HG02759 (cell line): Measurements from ENCODE around the gene GRAP.
"Not testable (repeated sequence)": the region's sequence is repeated elsewhere in the genome, so short reads cannot be mapped to it uniquely, and the experiment has no call there.

Source experiments
- ATAC-seq: cut with Tn5 transposase; IDR thresholded peaks from one replicate; pipeline ENCODE4 v1.9.1; 2021; ENCODE audit warnings: mild to moderate bottlenecking, moderate library complexity; ENCODE audit not compliant: unreplicated experiment

Gene GRAP

DNA sequence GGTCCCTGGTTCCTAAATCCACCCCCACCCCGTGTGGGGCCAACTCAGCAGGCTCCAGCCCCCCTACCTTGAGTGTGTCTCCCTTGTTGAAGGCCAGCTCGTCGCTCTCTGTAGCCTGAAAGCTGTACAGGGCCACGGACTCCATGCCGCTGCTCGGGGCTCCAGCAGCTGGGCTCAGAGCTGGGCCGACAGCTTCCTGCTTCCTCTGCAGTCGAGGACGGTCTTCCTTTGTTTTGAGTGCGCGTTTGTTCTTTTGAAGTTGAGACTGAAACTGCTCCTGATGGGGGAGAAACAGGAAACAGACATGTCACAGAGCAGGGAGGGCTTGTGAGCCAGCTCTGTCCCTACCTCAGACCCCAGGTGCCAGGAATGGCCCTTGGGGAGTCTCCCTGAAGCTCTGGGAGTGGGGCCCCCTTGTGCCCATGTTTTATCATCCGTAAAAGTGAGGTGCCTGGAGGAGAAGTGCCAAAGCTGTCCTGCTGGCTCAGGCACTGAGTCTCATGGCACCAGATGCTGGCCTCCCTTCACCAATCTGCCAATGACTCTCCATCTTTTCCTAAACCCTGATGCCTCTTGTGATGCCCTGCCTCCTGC, at the start of gene GRAP:
Gene GRAP, minus strand, starts transcription at position 176 of the 594 bp plus-strand sequence. Its CDS starts 31 bp downstream, at position 145.
- ATAC-seq = not testable (repeated sequence)

DNA sequence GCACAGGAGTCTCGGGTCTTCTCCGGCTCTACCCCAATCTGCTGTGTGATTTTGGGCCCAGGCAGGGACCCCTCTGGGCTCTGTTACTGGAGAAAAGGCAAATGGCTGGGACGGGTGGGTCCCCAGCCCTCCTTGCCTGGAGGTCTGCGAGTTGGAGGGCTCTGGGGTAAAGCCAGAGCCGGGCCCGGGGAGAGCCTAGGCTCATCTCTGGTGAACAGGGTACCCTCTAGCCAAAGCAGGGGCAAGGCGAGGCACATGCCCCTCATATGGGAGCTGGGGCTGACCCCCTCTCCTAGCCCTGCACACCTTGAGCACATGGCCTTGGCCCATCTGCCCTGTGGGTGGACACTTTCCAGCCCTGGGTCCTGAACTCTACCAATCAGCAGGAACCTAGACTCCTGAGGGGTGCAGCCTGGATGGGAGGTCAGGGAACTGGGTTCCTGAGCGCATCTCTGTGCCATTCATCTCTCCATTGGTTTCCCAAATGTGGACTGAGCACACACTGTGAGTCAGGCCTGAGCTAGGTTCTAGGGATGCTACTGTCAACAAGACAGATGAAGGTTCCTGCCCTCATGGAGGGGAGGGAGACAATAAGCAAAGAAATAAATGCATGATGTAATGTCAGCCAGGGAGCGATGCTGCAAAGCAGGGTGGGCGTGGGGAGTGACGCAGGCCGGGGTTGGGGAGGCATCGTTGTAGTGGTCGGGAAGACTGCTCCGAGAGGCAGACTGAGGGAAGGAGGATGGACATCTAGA, 47.1 kb upstream of the GRAP start:
- ATAC-seq = not testable (repeated sequence)

DNA sequence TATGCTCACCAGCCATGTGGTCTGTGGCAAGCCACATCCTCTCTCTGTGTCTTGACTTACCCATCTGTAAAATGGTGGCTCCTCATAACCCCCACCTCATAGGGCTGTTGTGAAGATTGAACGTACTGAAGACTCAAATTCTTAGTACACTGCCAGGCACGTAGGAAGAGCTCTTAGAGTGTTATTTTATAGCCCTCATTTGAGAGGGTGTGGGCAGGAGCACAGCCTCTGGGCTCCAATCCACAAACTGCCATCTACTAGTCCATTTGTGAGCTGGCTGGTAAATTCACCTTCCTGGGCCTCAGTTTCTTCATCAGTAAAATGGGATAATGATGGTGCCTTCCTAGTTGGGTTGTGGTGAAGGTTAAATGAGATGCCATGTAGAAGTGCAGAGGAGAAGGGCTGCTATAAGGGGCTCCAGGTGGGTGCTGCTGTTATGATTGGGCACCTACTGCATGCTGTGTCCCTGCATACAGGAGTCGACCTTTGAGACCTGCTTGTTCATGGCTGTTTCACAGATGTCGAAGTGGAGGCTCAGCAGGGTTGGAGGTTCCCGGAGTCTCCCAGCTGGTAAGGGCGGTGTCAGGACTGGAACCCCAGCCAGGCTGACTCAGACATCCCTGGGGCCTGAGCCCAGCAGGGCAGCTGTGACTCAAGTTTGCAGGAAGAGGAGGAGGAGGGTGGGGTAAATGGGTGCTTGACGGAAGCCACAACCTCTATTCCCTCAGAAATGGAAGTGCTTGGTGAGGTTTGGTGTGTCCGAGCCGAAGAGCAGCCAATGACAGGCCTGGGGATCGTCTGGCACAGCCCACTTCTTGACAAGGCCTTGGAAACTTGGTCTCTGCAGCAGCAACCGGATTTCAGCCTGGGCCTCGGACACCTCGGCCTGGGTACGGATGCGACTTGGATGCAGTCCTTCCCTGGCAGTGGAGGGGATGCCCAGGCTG, 46.3 kb upstream of the GRAP start:
- ATAC-seq = not testable (repeated sequence)

DNA sequence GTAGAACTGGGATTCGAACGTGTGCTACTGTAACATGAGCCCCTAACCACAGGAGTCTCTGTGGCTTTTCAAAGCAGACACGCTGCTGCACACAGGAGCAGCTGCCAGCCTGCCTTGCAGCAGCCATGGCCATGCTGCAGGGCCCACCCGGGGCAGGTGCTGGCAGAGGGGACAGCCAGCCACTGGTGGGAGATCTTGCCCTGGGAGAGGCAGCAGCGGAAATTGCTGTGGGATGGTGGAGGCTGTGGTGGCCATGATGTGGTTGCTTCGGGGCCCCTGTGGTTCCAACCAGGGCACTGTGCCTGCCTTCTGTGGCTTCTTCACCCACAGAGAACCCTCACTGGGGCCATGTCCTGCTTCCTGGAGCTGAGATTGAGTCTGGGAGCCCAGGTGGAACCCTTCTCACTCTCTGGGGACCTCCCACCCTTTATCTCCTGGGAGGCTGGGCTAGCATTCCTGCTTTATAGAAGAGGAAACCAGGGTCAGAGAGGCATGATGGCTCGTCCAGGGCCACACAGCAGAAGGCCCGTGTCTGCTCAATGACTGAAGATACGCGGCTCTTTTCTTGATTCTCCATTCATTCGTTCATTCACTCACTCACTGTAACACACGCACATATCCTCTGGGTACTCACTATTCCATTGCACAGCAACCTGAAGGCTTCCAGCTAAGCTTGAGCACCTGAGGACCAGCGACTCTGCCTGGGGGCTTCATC, 43.5 kb upstream of the GRAP start:
- ATAC-seq = peak; percentile 57

DNA sequence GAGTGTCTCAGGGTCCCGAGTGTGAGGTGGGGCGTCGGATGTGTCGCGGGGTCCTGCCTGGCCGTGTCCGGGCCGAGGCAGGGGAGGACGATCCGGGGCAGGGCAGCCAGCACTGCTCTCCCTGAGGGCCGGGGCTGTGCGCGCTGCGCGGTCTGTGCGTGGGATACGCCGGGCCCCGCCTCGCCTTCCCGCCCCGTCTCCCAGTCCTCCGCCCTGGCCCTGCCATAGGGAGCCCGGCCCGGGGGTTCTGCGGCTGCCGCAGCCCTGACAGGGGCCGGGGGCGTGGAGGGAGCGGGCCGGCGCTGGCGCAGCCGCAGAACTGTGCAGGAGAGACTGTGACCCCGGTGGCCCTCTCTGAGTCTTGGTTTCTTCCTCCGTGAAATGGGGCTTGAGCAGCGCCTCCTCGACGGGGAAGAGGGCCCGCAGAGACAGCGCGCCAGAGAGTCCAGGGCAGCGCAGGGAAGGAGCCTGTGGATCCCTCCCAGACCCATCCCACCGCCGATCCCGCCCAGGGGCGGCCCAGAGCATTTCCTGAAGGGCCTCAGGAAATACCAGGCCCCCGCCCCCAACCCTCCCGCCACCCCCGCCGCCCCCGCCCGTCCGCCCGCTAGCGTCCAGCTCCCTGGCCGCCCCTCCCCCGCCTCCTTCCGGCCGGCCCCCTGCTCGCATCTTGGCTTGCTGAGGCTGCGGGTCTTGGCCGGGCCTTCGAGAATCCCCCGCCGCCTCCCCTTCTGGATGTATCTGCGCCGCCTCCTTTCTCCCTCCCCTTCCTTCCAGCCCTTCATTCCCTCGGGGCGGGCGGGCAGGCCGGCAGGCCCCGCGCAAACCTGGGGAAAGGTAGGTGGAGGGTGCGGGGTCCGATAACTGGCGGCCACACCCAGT, 42.3 kb upstream of the GRAP start:
- not testable (repeated sequence) for ATAC-seq

- not testable (repeated sequence) for ATAC-seq
These were observed 30.6 kb upstream of the GRAP start for GRCh38 chr17:19077386-19077785.

- not testable (repeated sequence) for ATAC-seq
These were observed 29.8 kb upstream of the GRAP start for GRCh38 chr17:19076398-19077192.

- peak; percentile 94 for ATAC-seq
These were observed 23.8 kb upstream of the GRAP start for GRCh38 chr17:19070318-19071168.

DNA sequence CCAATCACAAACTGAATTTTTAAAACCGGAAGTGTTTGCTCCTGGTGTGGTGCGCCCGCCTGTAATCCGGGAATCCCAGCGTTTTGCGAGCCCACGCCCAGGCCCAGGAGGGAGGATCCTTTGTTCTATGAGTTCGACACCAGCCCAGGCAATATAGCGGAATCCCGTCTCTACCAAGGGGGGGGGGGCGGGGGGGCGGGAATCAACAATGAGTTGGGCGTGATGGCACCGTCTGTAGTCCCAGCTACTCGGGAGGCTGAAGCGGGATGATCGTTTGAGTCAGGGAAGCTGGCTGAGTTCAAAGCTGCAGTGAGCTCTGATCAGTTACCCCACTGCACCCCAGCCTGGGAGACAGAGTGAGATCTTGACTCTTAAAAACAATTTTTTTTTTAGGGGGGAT, 17.6 kb upstream of the GRAP start:
- ATAC-seq = not testable (repeated sequence)

GRCh38 chr17:19063326-19063956, 16.7 kb upstream of the GRAP start:
- peak; percentile 27 for ATAC-seq

GRCh38 chr17:19062718-19063325, 16.1 kb upstream of the GRAP start:
- ATAC-seq = peak; percentile 71

DNA sequence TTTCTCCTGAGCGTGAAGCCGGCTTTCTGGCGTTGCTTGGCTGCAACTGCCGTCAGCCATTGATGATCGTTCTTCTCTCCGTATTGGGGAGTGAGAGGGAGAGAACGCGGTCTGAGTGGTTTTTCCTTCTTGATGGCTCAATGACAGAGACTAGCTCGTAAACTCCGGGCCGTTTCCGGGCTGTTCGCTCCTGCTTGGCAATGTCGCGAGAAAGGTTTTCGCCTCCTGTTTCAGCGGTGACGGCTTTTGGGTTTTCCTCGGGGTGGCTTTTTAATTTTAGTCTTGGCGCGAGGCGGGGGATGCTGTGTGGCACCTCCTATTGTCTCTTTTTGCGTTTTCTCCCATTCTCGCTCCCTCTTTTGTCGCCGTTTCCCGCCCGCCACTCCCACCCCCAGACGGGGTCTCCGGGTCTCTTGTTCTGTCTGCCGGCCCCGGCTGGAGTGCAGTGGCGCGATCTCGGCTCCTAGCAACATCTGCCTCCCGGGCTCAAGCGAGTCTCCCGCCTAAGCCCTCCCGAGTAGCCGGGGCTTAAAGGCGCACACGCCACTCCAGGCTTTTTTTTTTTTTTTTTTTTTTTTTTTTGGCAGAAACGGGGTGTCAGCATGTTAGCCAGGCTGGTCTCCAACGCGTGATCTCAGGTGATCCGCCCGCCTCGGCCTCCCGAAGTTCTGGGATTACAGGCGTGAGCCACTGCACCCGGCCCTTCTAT, 15.4 kb upstream of the GRAP start:
- ATAC-seq = peak; percentile 26

DNA sequence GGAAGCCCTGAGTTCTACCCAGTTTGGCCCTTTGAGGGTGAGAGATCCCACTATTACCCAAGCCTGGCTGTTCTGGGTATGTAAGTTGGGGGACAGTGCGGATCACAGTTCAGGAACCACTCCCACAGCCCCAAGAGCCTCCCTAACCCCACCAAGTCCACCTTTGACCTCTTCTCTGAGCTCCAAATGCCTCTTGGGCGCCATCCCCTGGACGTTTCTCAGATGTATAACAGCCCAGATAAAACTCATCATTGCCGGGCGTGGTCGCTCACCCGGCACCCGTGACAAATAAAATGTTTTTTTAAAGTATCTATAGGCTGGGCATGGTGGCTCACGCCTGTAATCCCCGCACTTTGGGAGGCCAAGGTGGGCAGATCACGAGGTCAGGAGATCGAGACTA, 8.7 kb upstream of the GRAP start:
- ATAC-seq = peak; percentile 68

- ATAC-seq = not testable (repeated sequence)
These were observed 2.1 kb upstream of the GRAP start for GRCh38 chr17:19048826-19049225.

GRCh38 chr17:19047510-19047909, 753 bp upstream of the GRAP start:
- not testable (repeated sequence) for ATAC-seq

DNA sequence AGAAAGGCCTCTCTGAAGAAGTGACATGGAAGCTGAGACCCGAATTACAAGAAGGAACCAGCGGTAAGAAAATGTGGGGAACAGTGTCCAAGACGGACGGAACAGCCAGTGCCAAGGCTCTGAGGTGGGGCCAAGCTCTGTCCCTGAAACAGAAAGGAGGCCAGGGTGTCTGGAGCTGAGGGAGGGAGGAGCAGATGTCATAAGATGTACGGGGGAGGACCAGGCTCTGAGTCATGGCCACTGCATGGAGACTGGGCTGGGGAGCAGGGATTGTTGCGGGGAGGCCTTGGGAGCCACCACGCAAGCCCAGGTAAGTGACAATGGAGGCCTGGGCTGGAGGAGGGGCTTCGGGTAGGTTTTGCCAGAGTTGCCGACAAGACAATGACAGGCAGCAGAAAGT, 2.1 kb downstream of the GRAP start:
- ATAC-seq = not testable (repeated sequence)
